Measurements from ENCODE around the gene TUBG1. TPM values are rescaled to one million over a fixed set of nuclear protein-coding genes. Genes with fewer than 3 reads are reported as not detected.

TUBG1 gene
- total RNA-seq, 1 experiment from 2014 or later, result 133 TPM

- Mint-ChIP-seq H3K27me3 (ENCODE audit: unreplicated experiment) (no peaks in the 10 kb centered on the region), H3K36me3 (ENCODE audit: insufficient read depth, unreplicated experiment) (no peaks in the 10 kb centered on the region), H3K27ac (ENCODE audit: unreplicated experiment) (no peak overlapping the region), H3K4me3 (ENCODE audit: low read depth, unreplicated experiment) (no peak overlapping the region), H3K4me1 (ENCODE audit: low read depth, unreplicated experiment) (no peaks in the 10 kb centered on the region), H3K9me3 (ENCODE audit: low read depth, unreplicated experiment) (no peaks in the 10 kb centered on the region)
- CTCF ChIA-PET, result interaction anchor here (0.7 to 1.4 kb wide), 4 partner anchors 28 to 330 kb away, joined by 3 to 12 read pairs (median 4); no protein-coding TSS in a partner anchor
- TF ChIP-seq CTCF (IDR thresholded peaks at IDR 0.05; ENCODE audit: unreplicated experiment), result no peak
- no peak for DNase-seq
- BruUV-seq (replicated peaks), result no TSS peak
- intact Hi-C loops (cut with micrococcal nuclease; ENCODE audit: unreplicated experiment), result no loop called here
Observed at GRCh38 chr17:42632949-42633444, 23.5 kb downstream of the TUBG1 start.

- no TSS peak for BruUV-seq (replicated peaks)
- Mint-ChIP-seq H3K36me3 (ENCODE audit: insufficient read depth, unreplicated experiment) (no peaks in the 10 kb centered on the region), H3K9me3 (ENCODE audit: low read depth, unreplicated experiment) (no peaks in the 10 kb centered on the region), H3K4me1 (ENCODE audit: low read depth, unreplicated experiment) (no peaks in the 10 kb centered on the region), H3K4me3 (ENCODE audit: low read depth, unreplicated experiment) (no peak overlapping the region), H3K27ac (ENCODE audit: unreplicated experiment) (no peak overlapping the region), H3K27me3 (ENCODE audit: unreplicated experiment) (peaks cover 43% of the 10 kb centered on the region)
- no peak for DNase-seq
- intact Hi-C loops (cut with micrococcal nuclease; ENCODE audit: unreplicated experiment), result no loop called here
- TF ChIP-seq CTCF (IDR thresholded peaks at IDR 0.05; ENCODE audit: unreplicated experiment), result no peak
- CTCF ChIA-PET, result interaction anchor here (0.6 kb wide), 1 partner anchor 830 kb away, joined by 5 read pairs; no protein-coding TSS in a partner anchor
Observed at GRCh38 chr17:42639525-42640113, 30.1 kb downstream of the TUBG1 start.

GRCh38 chr17:42640121-42640520 is 30.6 kb downstream of the TUBG1 start:
- no peak for TF ChIP-seq CTCF (IDR thresholded peaks at IDR 0.05; ENCODE audit: unreplicated experiment)
- no TSS peak for BruUV-seq (replicated peaks)
- Mint-ChIP-seq H3K27ac (ENCODE audit: unreplicated experiment) (no peak overlapping the region), H3K4me3 (ENCODE audit: low read depth, unreplicated experiment) (no peak overlapping the region), H3K27me3 (ENCODE audit: unreplicated experiment) (peaks cover 43% of the 10 kb centered on the region), H3K36me3 (ENCODE audit: insufficient read depth, unreplicated experiment) (no peaks in the 10 kb centered on the region), H3K9me3 (ENCODE audit: low read depth, unreplicated experiment) (no peaks in the 10 kb centered on the region), H3K4me1 (ENCODE audit: low read depth, unreplicated experiment) (no peaks in the 10 kb centered on the region)
- intact Hi-C loops (cut with micrococcal nuclease; ENCODE audit: unreplicated experiment), result no loop called here
- CTCF ChIA-PET, result no interaction called here
- no peak for DNase-seq

- DNase-seq, result no peak
- H3K36me3 Mint-ChIP-seq (ENCODE audit: insufficient read depth, unreplicated experiment), result no peaks in the 10 kb centered on the region
- intact Hi-C loops (cut with micrococcal nuclease; ENCODE audit: unreplicated experiment), result no loop called here
- no peaks in the 10 kb centered on the region for H3K4me1 Mint-ChIP-seq (ENCODE audit: low read depth, unreplicated experiment)
- no TSS peak for BruUV-seq (replicated peaks)
- no peak overlapping the region for H3K4me3 Mint-ChIP-seq (ENCODE audit: low read depth, unreplicated experiment)
- no peaks in the 10 kb centered on the region for H3K9me3 Mint-ChIP-seq (ENCODE audit: low read depth, unreplicated experiment)
- peaks cover 44% of the 10 kb centered on the region for H3K27me3 Mint-ChIP-seq (ENCODE audit: unreplicated experiment)
- no peak for TF ChIP-seq CTCF (IDR thresholded peaks at IDR 0.05; ENCODE audit: unreplicated experiment)
- CTCF ChIA-PET, result no interaction called here
- H3K27ac Mint-ChIP-seq (ENCODE audit: unreplicated experiment), result no peak overlapping the region
Observed at GRCh38 chr17:42642336-42642735, 32.9 kb downstream of the TUBG1 start.
